Activated T-cell treated with anti-CD3 and anti-CD28 coated beads for 1 hour (primary cell): ENCODE results near the gene ADGRG7.
"Not testable (repeated sequence)": the region's sequence is repeated elsewhere in the genome, so short reads cannot be mapped to it uniquely, and the experiment has no call there.

Experiments used
- DNase-seq: peaks from one replicate; pipeline ENCODE4 v3.0.0-alpha.2; 2020; ENCODE audit warnings: low read depth

The ADGRG7 gene

DNA sequence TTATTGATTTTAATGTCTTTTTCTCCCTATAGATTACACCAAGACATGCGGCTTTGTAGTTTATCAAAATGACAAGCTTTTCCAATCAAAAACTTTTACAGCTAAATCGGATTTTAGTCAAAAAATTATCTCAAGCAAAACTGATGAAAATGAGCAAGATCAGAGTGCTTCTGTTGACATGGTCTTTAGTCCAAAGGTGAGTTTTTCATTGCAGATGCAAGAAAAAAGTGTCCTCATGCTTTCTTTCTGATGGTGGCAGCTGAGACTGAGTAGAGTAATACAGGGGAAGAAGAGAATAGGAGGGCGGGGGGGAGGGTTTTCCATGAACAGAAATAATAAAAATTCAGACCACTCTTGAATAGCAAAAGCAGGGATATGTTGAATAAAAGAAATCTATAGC, 36.5 kb downstream of the ADGRG7 start:
- DNase-seq = no peak

DNA sequence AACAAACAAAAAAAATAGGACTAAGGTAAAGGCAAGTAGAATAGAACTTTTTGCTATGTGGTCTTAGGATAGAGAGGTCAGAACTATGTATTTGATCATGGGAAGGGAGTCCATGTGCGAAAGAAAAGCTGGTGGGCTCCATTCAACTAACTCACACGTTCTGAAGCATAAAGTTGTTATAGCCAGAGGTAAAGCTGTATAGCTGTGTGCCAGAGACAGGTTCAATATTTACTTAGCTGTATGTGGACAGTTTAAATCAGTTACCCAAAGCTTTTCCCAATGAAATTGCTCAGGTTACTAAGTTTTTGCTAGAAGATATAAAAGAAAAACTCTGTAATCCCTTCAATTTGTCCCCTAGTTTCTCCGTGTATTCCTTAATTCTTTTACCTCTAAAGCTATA, 37.8 kb downstream of the ADGRG7 start:
- DNase-seq = no peak

DNA sequence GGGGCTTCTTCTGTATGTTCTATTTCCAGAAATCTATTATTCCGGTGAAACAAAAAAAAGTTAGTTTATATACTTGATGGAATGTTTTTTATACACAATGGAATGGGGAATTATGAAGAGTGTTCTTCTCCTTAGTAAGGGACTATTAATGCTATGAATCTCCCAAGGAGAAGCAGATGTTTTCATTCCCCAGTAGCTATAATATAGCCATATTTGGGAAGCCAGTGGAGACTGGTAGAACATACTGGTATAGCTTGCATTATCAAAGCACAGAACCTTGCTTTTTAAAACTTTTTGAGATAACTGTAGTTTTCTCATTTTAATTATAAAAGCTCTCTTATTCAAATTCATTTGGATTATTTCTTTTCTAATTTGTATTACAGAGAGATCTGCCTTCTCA, 38.3 kb downstream of the ADGRG7 start:
- no peak for DNase-seq

DNA sequence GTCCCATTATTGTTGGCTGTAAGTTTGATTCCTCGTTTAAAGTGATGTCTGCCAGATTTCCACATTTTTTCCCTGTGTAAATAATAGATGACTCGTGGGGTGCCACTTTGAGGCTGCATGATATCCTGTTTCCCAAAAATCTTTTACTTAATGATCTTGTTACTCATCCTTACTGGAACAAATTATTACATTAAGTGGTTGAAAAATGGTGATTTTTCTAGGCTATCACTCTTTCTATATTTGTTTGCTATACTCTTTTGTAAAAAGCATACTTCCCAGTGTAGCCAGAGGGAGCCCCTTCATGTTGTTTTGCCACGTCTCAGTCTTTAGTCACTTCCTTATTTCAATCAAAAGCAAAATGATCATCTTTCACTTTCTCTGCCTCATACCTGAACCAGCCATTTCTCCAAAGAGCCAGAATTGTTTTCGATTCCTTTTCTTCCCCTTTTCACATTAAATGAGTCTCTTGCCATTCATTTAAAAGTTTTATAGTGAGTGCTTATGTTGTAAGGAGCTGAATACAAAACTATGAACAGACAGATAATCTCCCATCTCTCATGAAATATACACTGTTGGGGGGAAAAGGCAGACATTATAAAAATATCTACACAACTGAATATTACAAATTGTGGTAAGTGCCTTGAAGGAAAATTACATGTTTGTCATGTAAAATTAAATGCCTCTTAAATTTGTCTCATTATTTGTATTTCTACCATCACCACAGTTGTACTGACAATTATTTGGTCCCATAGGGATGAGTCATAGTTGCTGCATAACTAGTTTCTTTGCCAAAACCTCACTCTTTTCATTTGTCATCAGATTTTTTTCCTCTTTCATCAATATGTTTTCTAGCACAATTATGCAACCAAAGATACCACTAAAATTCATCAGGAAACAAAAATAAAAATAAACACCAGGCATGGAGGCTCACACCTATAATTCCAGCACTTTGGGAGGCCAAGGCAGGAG, 41.5 kb downstream of the ADGRG7 start:
- no peak for DNase-seq

DNA sequence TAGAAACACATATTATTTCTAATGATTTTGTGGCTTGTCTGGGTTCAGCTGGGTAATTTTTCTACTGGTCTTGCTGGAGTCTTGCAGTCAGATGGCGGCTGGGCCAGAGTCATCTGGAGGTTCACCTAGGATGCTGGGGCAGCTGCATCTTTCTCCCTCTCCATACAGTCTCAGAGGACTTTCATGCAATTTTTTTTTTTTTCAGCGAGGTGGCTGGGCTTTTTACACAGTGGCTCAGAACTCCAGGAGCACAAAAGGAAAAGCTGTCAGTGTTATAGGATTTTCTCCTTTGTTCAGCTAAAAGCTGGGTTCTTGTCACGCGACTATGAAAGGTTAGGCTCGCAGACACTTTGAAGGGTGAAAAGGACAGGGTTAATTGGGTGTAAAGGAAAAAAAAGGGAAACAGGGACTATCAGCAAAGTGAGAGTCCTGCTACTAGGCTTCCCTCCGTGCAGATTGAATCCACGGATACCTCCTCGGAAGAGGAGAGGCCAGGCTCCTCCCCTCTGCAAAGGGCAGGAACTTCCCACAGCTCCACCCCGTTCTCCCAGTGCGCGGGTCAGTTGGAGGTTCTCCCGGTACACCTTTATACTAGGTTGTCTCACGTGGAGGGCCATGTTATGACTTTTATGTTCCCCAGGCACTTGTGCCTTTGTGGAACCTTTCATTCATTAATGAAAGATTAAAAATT, 44.3 kb downstream of the ADGRG7 start:
- DNase-seq = no peak

DNA sequence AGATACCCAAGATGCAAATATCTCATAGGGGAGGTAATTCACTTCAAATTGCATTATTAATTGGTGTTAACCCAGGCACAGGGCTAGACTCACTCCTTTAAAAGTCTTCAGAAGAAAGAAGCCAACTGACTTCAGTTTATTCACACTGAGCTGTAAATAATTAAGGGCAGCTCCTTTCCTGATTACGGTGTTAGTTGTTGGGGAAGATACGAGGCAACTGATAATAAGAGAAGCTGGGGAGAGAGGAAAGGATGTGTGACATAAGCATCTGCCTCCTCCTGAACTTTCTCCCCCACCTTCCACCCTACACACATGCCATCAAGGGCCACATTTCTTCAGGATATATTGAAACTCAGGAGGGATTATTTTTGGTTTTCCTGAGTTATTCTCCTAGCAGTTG, 47.5 kb downstream of the ADGRG7 start:
- DNase-seq = no peak

DNA sequence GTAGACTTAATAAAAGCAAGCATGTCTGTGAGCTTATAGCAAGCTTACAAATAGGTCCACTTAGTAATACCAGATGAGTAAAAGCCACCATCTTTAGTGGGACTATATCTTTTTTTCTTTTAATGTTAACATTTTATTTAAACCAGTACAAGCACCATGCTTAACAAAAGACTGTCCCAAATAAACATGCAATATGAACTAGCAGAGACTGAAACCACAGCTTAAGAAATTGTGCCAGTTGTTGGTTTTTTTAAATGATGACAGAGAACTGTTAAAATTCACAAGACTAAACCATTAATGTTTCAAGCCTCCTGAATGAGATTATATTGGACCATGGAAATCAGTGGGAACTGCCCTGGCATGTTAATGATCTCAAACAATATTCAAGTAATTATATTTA, 51.9 kb downstream of the ADGRG7 start:
- not testable (repeated sequence) for DNase-seq

DNA sequence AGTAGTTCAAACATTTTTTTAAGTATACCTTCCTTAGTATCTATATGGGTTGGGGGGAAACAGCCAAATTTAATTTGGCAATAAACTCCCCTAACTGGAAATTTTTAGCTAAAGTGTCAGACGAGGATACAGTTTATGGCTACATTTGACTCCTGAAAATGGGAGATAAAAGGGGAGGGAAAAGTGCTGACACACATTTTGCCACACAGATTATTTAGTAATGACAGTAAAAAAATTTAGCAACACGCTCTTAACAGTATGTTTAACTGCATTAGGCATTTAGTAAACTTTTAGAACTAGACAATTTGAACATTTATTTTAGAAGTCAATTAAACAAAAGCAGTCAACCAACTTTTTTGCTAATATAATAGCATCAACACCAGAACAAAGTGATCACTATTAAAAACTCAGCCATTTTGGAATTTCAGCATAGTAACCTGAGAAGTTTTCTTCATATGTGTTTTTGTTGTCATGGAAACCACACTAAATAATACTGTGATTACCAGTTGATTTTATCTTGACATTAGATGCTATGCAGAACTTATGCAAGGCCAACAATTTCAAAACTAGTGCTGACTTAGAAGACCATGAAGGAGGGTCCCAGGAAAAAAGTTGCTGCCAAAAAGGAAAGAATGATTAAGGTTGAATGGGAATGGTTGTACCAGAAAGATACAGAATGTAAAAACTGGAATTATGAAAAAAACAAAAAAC, 52.9 kb downstream of the ADGRG7 start:
- no peak for DNase-seq

DNA sequence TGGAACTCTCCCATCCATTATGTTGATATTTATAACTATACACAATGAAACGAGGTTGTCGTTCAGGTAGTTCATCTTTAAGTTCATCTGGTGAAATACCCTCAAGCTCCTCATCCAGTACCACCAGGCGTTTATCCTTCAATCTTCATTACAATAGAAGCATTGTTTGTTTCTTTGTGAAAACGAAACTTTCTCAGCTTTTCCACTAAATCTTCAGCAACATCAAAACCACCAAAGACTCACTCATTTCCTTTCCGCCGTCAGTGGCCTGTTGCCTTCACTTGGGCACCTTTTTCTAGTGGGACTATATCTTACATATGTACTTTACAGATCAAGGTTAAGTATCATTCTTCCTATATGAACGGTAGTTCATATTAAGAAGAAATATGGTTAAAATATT, 55.8 kb downstream of the ADGRG7 start:
- DNase-seq = no peak

DNA sequence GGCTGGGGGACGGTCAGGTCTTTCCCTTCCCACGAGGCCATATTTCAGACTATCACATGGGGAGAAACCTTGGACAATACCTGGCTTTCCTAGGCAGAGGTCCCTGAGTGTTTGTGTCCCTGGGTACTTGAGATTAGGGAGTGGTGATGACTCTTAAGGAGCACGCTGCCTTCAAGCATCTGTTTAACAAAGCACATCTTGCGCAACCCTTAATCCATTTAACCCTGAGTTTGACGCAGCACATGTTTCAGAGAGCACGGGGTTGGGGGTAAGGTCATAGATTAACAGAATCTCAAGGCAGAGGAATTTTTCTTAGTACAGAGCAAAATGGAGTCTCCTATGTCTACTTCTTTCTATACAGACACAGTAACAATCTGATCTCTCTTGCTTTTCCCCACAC, 57.3 kb downstream of the ADGRG7 start:
- DNase-seq = not testable (repeated sequence)

DNA sequence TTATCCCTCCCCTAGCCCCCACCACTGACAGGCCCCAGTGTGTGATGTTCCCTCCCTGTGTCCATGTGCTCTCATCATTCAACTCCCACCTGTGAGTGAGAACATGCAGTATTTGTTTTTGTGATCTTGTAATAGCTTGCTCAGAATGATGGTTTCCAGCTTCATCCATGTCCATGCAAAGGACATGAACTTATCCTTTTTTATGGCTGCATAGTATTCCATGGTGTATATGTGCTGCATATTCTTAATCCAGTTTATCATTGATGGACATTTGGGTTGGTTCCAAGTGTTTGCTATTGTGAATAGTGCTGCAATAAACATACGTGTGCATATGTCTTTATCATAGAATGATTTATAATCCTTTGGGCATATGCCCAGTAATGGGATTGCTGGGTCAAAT, 57.9 kb downstream of the ADGRG7 start:
- not testable (repeated sequence) for DNase-seq

DNA sequence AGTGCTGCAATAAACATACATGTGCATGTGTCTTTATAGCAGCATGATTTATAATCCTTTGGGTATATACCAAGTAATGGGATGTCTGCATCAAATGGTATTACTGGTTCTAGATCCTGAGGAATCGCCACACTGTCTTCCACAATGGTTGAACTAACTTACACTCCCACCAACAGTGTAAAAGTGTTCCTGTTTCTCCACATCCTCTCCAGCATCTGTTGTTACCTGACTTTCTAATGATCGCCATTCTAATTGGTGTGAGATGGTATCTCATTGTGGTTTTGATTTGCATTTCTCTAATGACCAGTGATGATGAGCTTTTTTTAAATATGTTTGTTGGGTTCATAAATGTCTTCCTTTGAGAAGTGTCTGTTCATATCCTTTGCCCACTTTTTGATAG, 61.6 kb downstream of the ADGRG7 start:
- DNase-seq = not testable (repeated sequence)

DNA sequence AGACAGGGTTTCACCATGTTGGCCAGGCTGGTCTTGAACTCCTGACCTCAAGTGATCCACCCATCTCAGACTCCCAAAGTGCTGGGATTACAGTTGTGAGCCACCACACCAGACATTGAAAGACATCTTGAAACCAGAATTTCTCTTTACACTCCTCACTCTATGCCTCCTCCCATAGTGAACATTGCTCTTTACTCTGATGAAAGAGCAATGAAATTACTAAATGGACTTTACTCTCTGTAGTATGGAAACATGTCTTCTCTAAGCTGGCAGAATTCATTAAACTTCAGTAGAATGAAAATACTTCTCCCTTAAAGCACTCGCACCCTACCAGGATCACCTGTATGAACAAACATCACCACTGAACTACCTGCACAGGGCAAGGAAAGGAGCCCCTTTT, 72.1 kb downstream of the ADGRG7 start:
- DNase-seq = no peak

DNA sequence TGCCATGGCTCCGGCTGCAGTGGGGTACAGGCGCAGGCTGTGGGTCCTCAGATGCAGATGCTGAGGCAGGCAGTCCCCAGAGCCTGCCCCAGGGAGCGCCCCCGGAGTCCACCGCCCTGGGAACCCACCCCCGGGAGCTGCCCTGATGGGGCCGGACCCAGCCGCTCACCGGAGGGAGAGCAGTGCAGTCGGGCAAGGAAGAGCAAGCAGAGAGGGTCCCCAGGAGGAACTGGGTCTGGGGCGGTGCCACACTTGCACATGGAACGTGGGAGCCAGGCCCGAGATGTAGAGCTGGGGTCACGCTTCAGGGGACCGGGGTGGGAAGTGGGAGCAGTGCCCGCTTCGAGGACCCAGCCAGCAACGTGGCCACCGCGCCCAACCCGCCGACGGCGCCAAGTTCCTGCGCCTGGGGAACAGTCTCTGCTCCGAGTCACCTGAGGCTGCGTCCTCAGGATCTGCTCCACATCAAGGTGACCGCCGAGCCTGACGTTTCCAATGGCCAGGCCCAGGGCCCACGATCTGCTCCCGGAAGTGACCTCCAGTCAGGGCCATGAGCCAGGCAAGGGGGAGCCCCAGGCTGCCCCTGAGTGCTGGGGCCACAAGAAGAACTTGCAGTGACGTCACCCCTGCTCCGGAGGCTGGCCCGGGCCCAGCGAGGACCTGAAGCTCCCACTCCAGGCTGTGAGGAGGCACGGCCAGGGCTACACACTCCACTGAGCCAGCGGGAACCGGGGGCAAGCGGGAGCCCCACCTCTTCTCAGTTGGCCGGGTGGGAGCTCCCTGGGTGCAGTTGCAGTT, 72.9 kb downstream of the ADGRG7 start:
- no peak for DNase-seq

DNA sequence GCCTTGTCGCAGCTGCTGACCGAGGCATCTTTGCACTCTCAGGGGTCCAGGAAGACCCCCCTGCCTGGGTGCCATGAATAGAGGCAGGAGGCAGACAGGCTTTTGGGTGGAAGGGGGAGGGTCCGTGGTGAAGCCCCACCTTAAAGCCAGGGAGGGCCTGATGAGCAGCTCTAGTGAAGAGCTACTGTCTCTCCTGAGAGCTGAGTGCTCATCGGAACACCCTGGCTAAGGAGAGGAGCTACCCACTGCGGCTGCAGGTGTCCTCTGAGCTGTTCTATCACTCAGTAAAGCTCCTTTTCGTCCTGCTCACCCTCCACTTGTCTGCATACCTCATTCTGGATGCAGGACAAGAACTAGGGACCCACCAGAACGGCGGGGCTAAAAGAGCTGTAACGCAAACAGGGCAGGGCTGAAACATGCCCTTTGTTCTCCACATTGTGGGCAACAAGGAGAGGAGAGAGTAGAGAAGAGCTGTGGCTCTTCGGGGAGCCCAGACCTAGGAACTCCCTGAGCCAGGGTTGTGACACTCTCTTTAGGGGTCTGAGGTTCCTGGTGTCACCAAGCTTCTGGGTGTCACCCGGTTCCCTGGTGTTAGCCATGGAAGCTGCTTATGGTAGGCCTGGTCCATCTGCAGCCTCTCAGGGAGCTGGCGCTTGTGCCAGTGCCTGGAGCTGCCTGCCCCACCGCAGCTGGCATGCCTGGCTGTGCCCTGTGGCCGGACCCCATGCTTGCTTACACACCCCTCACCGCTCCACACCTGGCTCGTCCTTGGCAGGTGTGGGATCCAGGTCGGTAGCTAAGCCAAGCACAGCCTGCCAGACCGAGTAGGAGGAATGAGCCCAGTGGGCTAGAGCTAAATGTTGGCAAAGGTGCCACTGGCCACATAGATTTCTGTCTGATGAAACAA, 73.7 kb downstream of the ADGRG7 start:
- DNase-seq = no peak

DNA sequence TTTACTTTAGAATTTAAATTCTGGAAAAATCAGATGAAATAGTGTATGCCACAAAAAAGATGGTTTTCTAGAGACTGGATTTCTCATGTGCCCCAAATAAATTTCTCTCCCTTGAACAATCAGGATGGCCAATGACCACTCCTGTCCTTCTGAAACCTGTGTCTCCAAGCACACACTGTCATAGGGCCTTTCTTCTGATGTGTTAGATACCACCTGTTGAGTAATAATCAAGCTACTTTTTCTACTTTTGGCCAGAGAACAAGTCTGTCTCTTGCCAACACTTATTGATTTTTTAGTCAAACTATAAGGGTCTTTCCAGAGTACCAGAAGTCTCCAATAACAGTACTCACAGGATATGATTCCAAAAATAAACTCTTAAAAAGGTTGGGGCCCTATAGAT, 83.8 kb downstream of the ADGRG7 start:
- DNase-seq = no peak

DNA sequence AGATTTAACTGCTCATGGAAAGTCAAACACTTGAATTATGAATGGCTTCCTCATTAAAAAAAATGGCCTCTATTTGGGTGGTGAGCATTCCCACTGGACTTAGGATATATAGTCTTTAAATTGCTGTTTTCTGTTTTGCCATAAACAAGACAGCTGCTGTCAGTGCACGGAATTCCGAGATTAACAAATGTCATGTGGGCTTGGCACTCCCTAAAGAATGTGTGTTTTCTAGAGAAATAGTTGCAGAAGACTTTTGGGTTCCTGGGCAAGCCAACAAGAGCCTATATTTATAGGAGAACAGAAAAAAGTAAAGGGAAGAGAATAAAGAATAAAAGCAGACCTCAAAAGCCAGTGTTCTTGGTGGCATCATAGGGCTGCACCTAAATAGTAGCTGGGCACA, 86.3 kb downstream of the ADGRG7 start:
- DNase-seq = no peak

DNA sequence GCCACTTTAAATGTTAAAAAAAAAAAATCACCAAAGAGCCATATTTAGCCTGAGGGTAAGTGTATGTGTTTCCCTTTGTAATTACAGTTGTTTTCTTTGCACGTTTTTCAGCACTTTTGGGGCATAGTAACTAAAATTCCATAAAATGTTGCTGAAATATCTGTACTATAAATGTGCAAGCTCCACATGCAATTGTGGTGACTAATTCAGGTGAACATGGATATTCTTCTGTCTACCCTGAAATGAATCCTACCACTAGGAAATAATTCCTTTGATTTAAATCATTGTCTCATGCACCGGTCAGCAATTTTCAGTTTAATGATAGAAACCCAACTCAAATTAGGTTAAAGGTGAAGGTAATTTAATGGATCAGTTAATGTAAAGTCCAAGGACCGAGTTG, 86.8 kb downstream of the ADGRG7 start:
- DNase-seq = no peak

DNA sequence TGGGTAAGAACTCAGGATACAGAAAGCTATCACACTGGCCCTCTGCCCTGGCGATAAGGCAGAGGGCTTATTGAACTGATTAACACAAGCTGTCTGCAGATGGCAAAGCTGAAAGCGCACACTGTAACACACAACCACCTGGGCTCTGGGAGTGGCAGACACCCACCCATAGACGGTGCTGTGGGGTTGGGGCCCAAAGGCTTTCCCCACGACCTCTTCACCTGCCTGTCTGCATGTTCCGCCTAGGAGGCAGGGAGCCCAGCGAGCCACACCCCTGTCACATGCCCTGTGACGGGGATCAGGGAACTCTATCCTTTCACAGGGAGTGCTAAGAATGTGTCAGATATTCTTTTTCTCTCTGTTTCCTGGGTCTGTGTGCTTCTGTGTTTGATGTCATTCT, 87.8 kb downstream of the ADGRG7 start:
- DNase-seq = no peak

DNA sequence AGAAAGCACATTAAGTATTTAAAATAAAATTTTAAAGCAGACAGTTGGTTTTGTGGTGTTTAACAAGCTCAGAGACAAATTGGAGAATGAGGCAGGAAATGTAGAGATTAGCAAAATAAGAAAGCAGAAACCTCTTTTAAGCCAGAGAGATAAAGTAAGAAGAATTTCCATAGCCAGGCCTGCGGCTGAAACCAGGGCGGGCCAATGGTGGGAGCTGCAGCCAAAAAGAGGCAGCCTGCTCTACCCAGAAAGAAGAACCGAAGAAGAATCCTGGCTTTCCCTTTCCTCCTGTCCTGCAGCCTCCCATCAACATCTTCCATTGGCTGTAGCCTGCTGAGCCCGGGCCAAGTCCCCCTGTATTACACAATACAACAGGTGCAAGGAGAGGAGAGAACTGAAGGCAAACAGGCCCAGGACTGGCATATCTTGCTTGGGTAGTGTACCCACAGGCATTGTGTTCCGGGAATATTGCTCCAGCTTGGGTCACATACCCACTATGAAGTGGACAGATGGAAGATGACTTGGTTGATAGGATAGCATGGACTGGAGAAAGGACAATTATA, 88.4 kb downstream of the ADGRG7 start:
- DNase-seq = no peak

DNA sequence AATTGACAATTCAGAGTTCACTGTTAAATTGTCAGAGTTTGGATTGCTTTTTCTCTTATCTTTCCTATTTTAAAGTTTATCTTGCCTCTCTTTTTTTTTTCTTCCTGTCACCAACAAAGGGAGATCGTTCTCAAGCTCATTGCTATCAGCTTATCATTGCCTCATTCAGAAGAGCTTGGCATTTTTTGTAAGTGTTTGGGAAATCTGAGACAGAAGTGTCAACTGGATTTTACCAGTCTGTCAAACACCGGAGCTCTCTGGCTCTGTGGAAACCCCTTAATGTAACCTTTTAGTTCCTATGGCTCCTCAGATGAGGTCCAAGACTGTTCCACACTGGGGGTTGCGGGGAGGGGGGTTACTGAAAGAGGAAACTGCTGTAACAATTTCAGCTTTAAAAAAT, 89.3 kb downstream of the ADGRG7 start:
- DNase-seq = no peak
